Esophagus (tissue), 2 donors: ENCODE measurements around the gene UNC13C. TPM values are rescaled to one million over a fixed set of nuclear protein-coding genes. Genes with fewer than 3 reads are reported as not detected.
"Not testable (repeated sequence)": the region's sequence is repeated elsewhere in the genome, so short reads cannot be mapped to it uniquely, and the experiment has no call there.

Experiments used
- H3K27ac ChIP-seq, 2 donors: one replicate each; pipeline ENCODE4 v1.5.1; 2013; ENCODE audit warnings: low read depth in 2 of 2, mild to moderate bottlenecking in 2 of 2, inconsistent platforms in 1 of 2, low read length in 1 of 2, moderate library complexity in 1 of 2
- H3K27me3 ChIP-seq, 2 donors: one replicate each; pipeline ENCODE4 v1.6.1; 2013; ENCODE audit warnings: low read length in 2 of 2, control low read depth in 1 of 2, mild to moderate bottlenecking in 1 of 2; ENCODE audit not compliant: insufficient read depth in 2 of 2, control insufficient read depth in 1 of 2
- H3K36me3 ChIP-seq, 2 donors: one replicate each; pipeline ENCODE4 v1.6.1; 2013; ENCODE audit warnings: low read length in 1 of 2; ENCODE audit not compliant: control insufficient read depth in 2 of 2, insufficient read depth in 2 of 2
- H3K4me1 ChIP-seq, 2 donors: one replicate each; pipeline ENCODE4 v1.6.1; 2013; ENCODE audit warnings: low read length in 1 of 2; ENCODE audit not compliant: control insufficient read depth in 2 of 2, insufficient read depth in 2 of 2
- H3K4me3 ChIP-seq, 2 donors: one replicate each; pipeline ENCODE4 v1.5.1; 2013; ENCODE audit warnings: low read length in 2 of 2, mild to moderate bottlenecking in 2 of 2, low read depth in 1 of 2, moderate library complexity in 1 of 2
- H3K9me3 ChIP-seq, 2 donors: one replicate each; pipeline ENCODE4 v1.6.1; 2013; ENCODE audit warnings: mild to moderate bottlenecking in 2 of 2, low read depth in 1 of 2, low read length in 1 of 2, moderate library complexity in 1 of 2; ENCODE audit not compliant: control insufficient read depth in 2 of 2, insufficient read depth in 1 of 2
- WGBS, 2 donors: extraction: QIAGEN DNeasy Blood & Tissue Kit; methylation state at CpG; one replicate each; pipeline ENCODE4 v1.1.7; 2013; 5-methylcytosine and 5-hydroxymethylcytosine counted together
- polyA plus RNA-seq, 2 donors: library from polyadenylated mRNA; stranded (reverse); fragments of 200-250 nt; gene quantifications; one replicate each; pipeline ENCODE4 v1.2.3, GENCODE V29; 2013
- donor health status: healthy with polysubstance abuse.
- donor health status: Bipolar disorder and iron deficiency.

The UNC13C gene
- polyA plus RNA-seq: under 1 TPM in 1 of 2 donors, not detected in 1; under 0.01 TPM

DNA sequence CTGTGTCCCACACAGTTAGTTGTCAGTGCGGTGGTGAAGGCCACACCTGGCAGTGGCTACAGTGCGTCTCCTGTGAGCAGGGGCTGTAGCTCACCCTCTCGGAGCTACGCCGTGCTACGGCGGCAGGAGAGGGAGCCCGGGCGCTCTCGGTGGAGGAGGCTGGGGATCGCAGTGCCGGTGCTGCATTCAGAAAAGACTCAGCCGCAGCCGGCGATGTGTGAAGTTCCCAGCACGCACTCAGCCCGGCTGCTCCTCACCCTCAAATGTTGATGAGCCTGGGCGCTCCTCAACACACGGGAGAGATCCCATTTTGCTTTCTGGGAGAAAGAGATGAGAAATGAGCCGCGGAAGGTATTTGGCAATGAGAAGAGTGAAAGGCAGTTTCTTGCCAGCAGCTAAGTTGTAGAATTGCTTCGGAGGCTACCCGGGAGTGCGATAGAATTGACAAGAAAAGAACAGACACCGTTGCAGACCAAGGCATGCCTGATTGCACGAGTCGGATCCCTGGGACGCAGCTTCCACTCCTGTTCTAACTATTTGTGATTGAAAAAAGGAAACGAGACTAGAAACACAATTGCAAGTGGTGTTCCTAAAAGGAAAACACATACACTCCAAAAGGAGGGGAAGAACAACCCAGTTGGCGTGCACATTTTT, at the start of gene UNC13C:
Gene UNC13C, plus strand, starts transcription at position 189 of the 654 bp plus-strand sequence. CDS start 34,463 bp downstream, outside the sequence.
- Histone ChIP-seq H3K4me1 (no peaks in the 10 kb centered on the region), H3K4me3 (peak within 1 kb of the TSS in 1 of 2 donors; percentile 28), H3K36me3 (no peaks in the 10 kb centered on the region), H3K9me3 (no peaks in the 10 kb centered on the region), H3K27me3 (no peaks in the 10 kb centered on the region), H3K27ac (no peak within 1 kb of the TSS)
- 4 to 9% methylated on average over 30 of the region's 30 CpGs for WGBS, 2 donors

- H3K27me3 ChIP-seq: no peaks in the 10 kb centered on the region
- H3K4me3 ChIP-seq: no peak overlapping the region
Observed at GRCh38 chr15:53936137-53936536, 42.1 kb upstream of the UNC13C start.

DNA sequence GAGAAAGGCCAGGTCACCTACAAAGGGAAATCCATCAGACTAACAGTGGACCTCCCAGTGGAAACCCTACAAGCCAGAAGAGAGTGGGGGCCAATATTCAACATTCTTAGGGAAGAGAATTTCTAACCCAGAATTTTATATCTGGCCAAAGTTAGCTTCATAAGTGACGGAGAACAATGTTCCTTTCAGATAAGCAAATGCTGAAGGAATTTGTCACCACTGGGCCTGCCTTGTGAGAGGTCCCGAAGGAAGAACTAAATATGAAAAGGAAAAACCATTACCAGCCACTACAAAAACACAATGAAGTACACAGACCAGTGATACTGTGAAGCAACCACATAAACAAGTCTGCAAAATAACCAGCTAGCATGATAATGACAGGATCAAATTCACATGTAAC, 40.6 kb upstream of the UNC13C start:
- WGBS, 2 donors: 86 to 88% methylated on average over 2 of the region's 2 CpGs
- not testable (repeated sequence) for H3K9me3 ChIP-seq, H3K27me3 ChIP-seq, H3K36me3 ChIP-seq, H3K4me1 ChIP-seq, H3K4me3 ChIP-seq, H3K27ac ChIP-seq

More at GRCh38 chr15:53936137-53936536, 42.1 kb upstream of the UNC13C start:
- no peak overlapping the region for H3K27ac ChIP-seq
- H3K4me1 ChIP-seq: no peaks in the 10 kb centered on the region
- peaks cover 2 to 8% of the 10 kb centered on the region in 2 donors for H3K9me3 ChIP-seq
- H3K36me3 ChIP-seq: no peaks in the 10 kb centered on the region

DNA sequence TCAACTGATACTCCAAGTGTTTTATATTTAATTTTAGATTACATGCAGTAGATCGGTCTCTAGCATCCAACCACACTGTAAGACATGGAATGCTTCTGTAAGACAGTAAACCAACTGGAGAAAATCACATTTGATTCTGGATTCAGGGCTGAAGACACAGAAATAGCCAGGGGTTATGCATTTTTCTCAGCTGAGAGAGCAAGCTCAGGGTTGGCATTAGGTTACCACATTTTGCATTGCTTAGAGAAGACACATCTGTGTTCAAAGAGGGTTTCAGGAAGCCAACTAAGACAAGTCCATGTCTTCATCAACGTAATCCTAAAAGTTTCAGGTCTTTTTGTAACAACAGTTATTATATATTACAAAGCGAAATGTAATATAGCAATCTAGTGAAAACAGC, 27.7 kb upstream of the UNC13C start:
- no peaks in the 10 kb centered on the region for H3K27me3 ChIP-seq
- no peak overlapping the region for H3K27ac ChIP-seq
- H3K4me1 ChIP-seq: no peaks in the 10 kb centered on the region
- no peaks in the 10 kb centered on the region for H3K9me3 ChIP-seq
- no peak overlapping the region for H3K4me3 ChIP-seq
- 83 to 86% methylated on average over 3 of the region's 3 CpGs for WGBS, 2 donors
- H3K36me3 ChIP-seq: no peaks in the 10 kb centered on the region

GRCh38 chr15:53955396-53955795, 22.8 kb upstream of the UNC13C start:
- no peak overlapping the region for H3K4me3 ChIP-seq
- no peaks in the 10 kb centered on the region for H3K27me3 ChIP-seq
- H3K4me1 ChIP-seq: no peaks in the 10 kb centered on the region
- H3K27ac ChIP-seq: no peak overlapping the region
- no peaks in the 10 kb centered on the region for H3K36me3 ChIP-seq
- no peaks in the 10 kb centered on the region for H3K9me3 ChIP-seq

DNA sequence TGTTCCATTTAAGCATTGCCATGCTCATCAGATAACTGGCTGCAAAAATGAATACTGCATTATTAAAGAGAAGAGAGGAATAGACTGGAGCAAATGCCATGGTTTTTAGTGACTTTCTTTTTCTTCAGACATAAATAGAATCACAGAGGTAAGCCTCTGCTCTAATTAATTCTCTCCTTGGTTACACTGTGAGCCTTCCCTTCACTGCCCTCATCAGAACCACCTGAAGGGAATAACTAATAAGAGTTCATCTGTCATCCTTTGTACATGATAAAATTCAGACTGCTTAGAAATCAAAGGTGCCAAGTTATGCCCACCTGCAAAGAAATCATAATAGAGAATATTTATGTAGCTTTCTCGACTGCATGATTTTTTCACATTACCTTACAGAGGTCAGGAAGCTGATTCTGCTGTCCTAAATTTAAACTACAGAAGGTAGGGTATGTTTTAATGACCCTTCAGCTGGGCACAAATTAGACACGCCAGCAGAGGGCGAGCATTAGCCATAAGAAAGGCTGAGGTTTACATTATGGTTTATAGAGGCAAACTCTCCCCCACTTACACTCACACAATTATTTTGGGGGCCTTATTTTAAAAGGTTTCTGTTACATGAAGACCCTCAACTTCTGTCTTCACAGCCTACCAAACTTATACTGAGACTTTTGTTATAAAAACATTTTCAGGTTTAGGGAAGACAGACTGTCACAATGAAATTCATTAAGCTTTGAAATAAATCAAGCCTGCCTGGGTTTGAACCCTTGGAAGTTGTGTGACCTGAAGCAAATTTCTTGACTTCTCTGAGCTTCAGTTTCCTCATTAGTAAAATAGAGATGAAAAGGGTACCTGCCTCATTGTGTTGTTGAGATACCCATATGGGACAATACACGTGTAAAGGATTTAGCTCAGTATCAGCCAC, 15.3 kb upstream of the UNC13C start:
- no peak overlapping the region for H3K4me3 ChIP-seq
- H3K27me3 ChIP-seq: no peaks in the 10 kb centered on the region
- H3K9me3 ChIP-seq: no peaks in the 10 kb centered on the region
- 27% methylated on average over 4 of the region's 4 CpGs for WGBS, 2 donors
- no peak overlapping the region for H3K27ac ChIP-seq
- no peaks in the 10 kb centered on the region for H3K4me1 ChIP-seq
- no peaks in the 10 kb centered on the region for H3K36me3 ChIP-seq

- no peaks in the 10 kb centered on the region for H3K36me3 ChIP-seq
- H3K27me3 ChIP-seq: no peaks in the 10 kb centered on the region
Observed at GRCh38 chr15:53963801-53964200, 14.4 kb upstream of the UNC13C start.

DNA sequence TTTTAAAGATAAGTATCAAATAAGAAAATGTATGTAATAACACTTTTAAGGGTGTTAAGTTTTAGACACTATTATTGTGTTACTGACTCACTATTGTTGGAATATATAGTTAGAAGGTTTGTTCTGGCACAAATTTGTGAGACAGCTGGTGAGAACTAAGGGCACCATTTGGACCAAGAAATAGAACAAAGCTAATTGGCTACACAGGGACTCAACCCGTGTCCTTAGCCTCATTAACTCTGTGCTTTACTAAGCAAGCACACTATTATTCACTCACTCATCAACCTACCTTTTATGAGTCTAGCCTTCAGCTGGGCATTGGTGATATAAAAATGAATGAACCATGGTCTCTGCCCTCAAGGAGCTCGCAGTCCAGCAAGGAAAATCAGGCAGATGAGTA, 4.1 kb upstream of the UNC13C start:
- WGBS, 2 donors: 67 to 82% methylated on average over 2 of the region's 2 CpGs
- Histone ChIP-seq H3K27me3 (no peaks in the 10 kb centered on the region), H3K9me3 (no peaks in the 10 kb centered on the region), H3K4me1 (no peaks in the 10 kb centered on the region), H3K27ac (no peak overlapping the region), H3K36me3 (no peaks in the 10 kb centered on the region), H3K4me3 (no peak overlapping the region)

More at GRCh38 chr15:53963801-53964200, 14.4 kb upstream of the UNC13C start:
- H3K4me3 ChIP-seq: no peak overlapping the region
- H3K4me1 ChIP-seq: no peaks in the 10 kb centered on the region
- H3K27ac ChIP-seq: no peak overlapping the region
- H3K9me3 ChIP-seq: no peaks in the 10 kb centered on the region

DNA sequence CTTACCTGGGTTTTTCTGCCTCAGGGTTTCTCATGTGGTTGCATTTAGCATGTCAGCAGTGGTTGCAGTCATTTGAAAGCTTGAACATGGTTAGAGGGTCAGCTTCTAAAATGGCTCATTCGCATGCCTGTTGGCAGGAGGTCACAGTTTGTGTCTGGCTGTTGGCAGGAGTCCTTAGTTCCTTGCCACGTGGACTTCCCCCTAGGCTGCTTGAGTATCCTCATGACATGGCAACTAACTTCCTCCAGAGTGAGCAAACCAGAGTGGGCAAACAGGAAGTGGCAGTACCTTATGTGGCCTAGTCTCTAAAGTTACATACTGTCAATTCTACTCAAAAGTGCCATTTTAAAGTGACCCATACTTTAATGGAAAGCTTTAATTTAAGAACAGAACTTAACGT, 3.4 kb upstream of the UNC13C start:
- WGBS, 2 donors: 65 to 80% methylated on average over 3 of the region's 3 CpGs
- H3K4me3 ChIP-seq: no peak overlapping the region
- H3K36me3 ChIP-seq: no peaks in the 10 kb centered on the region
- H3K27me3 ChIP-seq: no peaks in the 10 kb centered on the region
- H3K4me1 ChIP-seq: no peaks in the 10 kb centered on the region
- H3K9me3 ChIP-seq: no peaks in the 10 kb centered on the region
- no peak overlapping the region for H3K27ac ChIP-seq
